Upper lobe of left lung (tissue), 4 donors: ENCODE measurements around the gene TEX13C.

Experiments used
- POLR2AphosphoS5 ChIP-seq, 2 donors: sonication (generic); formaldehyde crosslinking; IDR thresholded peaks; one replicate each; pipeline ENCODE4 v1.5.1; 2017; ENCODE audit warnings: antibody characterized with exemption in 2 of 2
- TF ChIP-seq, protein P1 (sequence below), 6 experiments: fragments of 450-650 bp in 4 of 6; fragments of 200-600 bp in 2 of 6; sonication (generic) in 2 of 6; IDR thresholded peaks; one replicate each; pipeline ENCODE4 v1.5.1; 2016 to 2019; ENCODE audit warnings: antibody characterized with exemption in 6 of 6

- no peak for TF ChIP-seq POLR2AphosphoS5 (IDR thresholded peaks at IDR 0.05)
- TF ChIP-seq, protein P1, sequence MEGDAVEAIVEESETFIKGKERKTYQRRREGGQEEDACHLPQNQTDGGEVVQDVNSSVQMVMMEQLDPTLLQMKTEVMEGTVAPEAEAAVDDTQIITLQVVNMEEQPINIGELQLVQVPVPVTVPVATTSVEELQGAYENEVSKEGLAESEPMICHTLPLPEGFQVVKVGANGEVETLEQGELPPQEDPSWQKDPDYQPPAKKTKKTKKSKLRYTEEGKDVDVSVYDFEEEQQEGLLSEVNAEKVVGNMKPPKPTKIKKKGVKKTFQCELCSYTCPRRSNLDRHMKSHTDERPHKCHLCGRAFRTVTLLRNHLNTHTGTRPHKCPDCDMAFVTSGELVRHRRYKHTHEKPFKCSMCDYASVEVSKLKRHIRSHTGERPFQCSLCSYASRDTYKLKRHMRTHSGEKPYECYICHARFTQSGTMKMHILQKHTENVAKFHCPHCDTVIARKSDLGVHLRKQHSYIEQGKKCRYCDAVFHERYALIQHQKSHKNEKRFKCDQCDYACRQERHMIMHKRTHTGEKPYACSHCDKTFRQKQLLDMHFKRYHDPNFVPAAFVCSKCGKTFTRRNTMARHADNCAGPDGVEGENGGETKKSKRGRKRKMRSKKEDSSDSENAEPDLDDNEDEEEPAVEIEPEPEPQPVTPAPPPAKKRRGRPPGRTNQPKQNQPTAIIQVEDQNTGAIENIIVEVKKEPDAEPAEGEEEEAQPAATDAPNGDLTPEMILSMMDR (IDR thresholded peaks at IDR 0.05): no peak
Measured at GRCh38 chrX:125340490-125340889, 20.8 kb downstream of the TEX13C start.
